IMR-90 (cell line): ENCODE results near the gene ZNF639. TPM values are rescaled to one million over a fixed set of nuclear protein-coding genes. Genes with fewer than 3 reads are reported as not detected.

Experiments used
- ATAC-seq: fragments of 200-7000 bp; cut with Tn5 transposase; 2 replicates; pipeline ENCODE4 v1.9.1; 2020; ENCODE audit warnings: low read depth, mild to moderate bottlenecking, moderate library complexity
- BruUV-seq: library from RNA; stranded (reverse); fragments of 400-500 nt; replicated peaks from 2 replicates; lab custom pipeline; 2021; lab: Mats Ljungman, UMichigan
- CTCF ChIA-PET: fragments of 300-600 bp; formaldehyde crosslinking; extraction: SDS; loops from one replicate; lab custom pipeline; 2021; ENCODE audit warnings: antibody characterized with exemption; lab: Yijun Ruan, JAX
- POLR2A ChIA-PET: fragments of 300-600 bp; sonication (Branson Sonifier 250); formaldehyde crosslinking; loops from one replicate; lab custom pipeline; 2022; ENCODE audit warnings: antibody characterized with exemption; ENCODE audit not compliant: unreplicated experiment; lab: Charles Lee
- DNase-seq: peaks from one replicate; pipeline ENCODE4 v3.0.0; 2013
- H2AFZ ChIP-seq: replicated peaks from 2 replicates; pipeline ENCODE3; 2013; ENCODE audit warnings: low read length, mild to moderate bottlenecking; ENCODE audit not compliant: poor library complexity
- H2AK5ac ChIP-seq: 2 replicates; pipeline ENCODE4 v1.6.1; 2013; ENCODE audit warnings: low read depth, low read length, inconsistent platforms
- H2AK9ac ChIP-seq: replicated peaks from 2 replicates; pipeline ENCODE3; 2013; ENCODE audit warnings: mild to moderate bottlenecking, low read depth, low read length, moderate library complexity; ENCODE audit not compliant: poor library complexity
- H2BK120ac ChIP-seq: 2 replicates; pipeline ENCODE4 v1.6.1; 2013; ENCODE audit warnings: low read depth, low read length, inconsistent platforms
- H2BK15ac ChIP-seq: 3 replicates; pipeline ENCODE4 v1.6.1; 2013; ENCODE audit warnings: low read depth, low read length, inconsistent platforms
- H2BK20ac ChIP-seq: 2 replicates; pipeline ENCODE4 v1.6.1; 2013; ENCODE audit warnings: low read depth, mild to moderate bottlenecking, inconsistent platforms, low read length, moderate library complexity
- H2BK5ac ChIP-seq: 2 replicates; pipeline ENCODE4 v1.6.1; 2013; ENCODE audit warnings: mild to moderate bottlenecking, low read depth, low read length, inconsistent platforms; ENCODE audit not compliant: poor library complexity, severe bottlenecking
- H3K14ac ChIP-seq: replicated peaks from 2 replicates; pipeline ENCODE4 v1.6.1; 2013; ENCODE audit warnings: low read depth, low read length, inconsistent platforms
- H3K18ac ChIP-seq: 2 replicates; pipeline ENCODE4 v1.6.1; 2013; ENCODE audit warnings: low read depth, low read length, control low read depth
- H3K23ac ChIP-seq: 2 replicates; pipeline ENCODE4 v1.6.1; 2013; ENCODE audit warnings: low read depth, low read length, inconsistent platforms
- H3K27ac ChIP-seq: 2 replicates; pipeline ENCODE4 v1.5.1; 2013; ENCODE audit warnings: mild to moderate bottlenecking, control low read depth, low read length; ENCODE audit not compliant: insufficient read depth
- H3K27me3 ChIP-seq: 2 replicates; pipeline ENCODE4 v1.6.1; 2013; ENCODE audit warnings: low read length; ENCODE audit not compliant: control insufficient read depth, insufficient read depth
- H3K36me3 ChIP-seq: 2 replicates; pipeline ENCODE4 v1.6.1; 2013; ENCODE audit warnings: low read length, mixed read lengths; ENCODE audit not compliant: control insufficient read depth, insufficient read depth
- H3K4ac ChIP-seq: 2 replicates; pipeline ENCODE4 v1.6.1; 2013; ENCODE audit warnings: low read depth, low read length, inconsistent platforms
- H3K4me1 ChIP-seq: 2 replicates; pipeline ENCODE4 v1.6.1; 2013; ENCODE audit warnings: low read length, mixed read lengths; ENCODE audit not compliant: control insufficient read depth, insufficient read depth
- H3K4me2 ChIP-seq: 2 replicates; pipeline ENCODE4 v1.6.1; 2013; ENCODE audit warnings: low read depth, mild to moderate bottlenecking, control low read depth, low read length, moderate library complexity
- H3K4me3 ChIP-seq: 2 replicates; pipeline ENCODE4 v1.5.1; 2013; ENCODE audit warnings: low read depth, mild to moderate bottlenecking, control low read depth, low read length, moderate library complexity; ENCODE audit not compliant: insufficient read depth
- H3K56ac ChIP-seq: 2 replicates; pipeline ENCODE4 v1.6.1; 2013; ENCODE audit warnings: low read length, inconsistent platforms; ENCODE audit not compliant: insufficient read depth; ENCODE audit errors: extremely low read depth
- H3K79me1 ChIP-seq, 2 experiments: 2 replicates each; pipeline ENCODE4 v1.6.1; 2013; ENCODE audit warnings: low read length in 2 of 2, inconsistent platforms in 1 of 2, low read depth in 1 of 2
- H3K9ac ChIP-seq: 2 replicates; pipeline ENCODE4 v1.6.1; 2013; ENCODE audit warnings: low read depth, low read length, control low read depth
- H3K9me1 ChIP-seq: 2 replicates; pipeline ENCODE4 v1.6.1; 2013; ENCODE audit warnings: low read length, inconsistent platforms; ENCODE audit not compliant: insufficient read depth
- H3K9me3 ChIP-seq: 2 replicates; pipeline ENCODE4 v1.6.1; 2013; ENCODE audit warnings: low read length; ENCODE audit not compliant: control insufficient read depth, insufficient read depth
- H4K20me1 ChIP-seq: 2 replicates; pipeline ENCODE4 v1.6.1; 2013; ENCODE audit warnings: low read length, inconsistent platforms; ENCODE audit not compliant: insufficient read depth
- H4K5ac ChIP-seq: 2 replicates; pipeline ENCODE4 v1.6.1; 2013; ENCODE audit warnings: mild to moderate bottlenecking, low read depth, low read length, control low read depth
- H4K8ac ChIP-seq, 2 experiments: 2 replicates each; pipeline ENCODE4 v1.6.1; 2013; ENCODE audit warnings: low read depth in 2 of 2, low read length in 2 of 2, control low read depth in 1 of 2, inconsistent platforms in 1 of 2
- H4K91ac ChIP-seq: 2 replicates; pipeline ENCODE4 v1.6.1; 2013; ENCODE audit warnings: low read depth, low read length, inconsistent platforms; ENCODE audit not compliant: insufficient read depth
- BHLHE40 ChIP-seq: fragments of 150-350 bp; IDR thresholded peaks from 2 replicates; pipeline ENCODE4 v1.6.1; 2016; ENCODE audit warnings: mild to moderate bottlenecking, low read depth, low read length
- CEBPB ChIP-seq: IDR thresholded peaks from 2 replicates; pipeline ENCODE4 v1.6.1; 2012; ENCODE audit warnings: low read depth, low read length, improper control_type of control experiment
- CHD1 ChIP-seq: IDR thresholded peaks from 2 replicates; pipeline ENCODE4 v1.6.1; 2012; ENCODE audit warnings: low read depth, low read length, improper control_type of control experiment
- ELK1 ChIP-seq: fragments of 150-350 bp; IDR thresholded peaks from 2 replicates; pipeline ENCODE4 v1.6.1; 2016; ENCODE audit warnings: low read depth, mild to moderate bottlenecking, low read length, moderate library complexity, borderline replicate concordance
- MAFK ChIP-seq: IDR thresholded peaks from 2 replicates; pipeline ENCODE4 v1.6.1; 2012; ENCODE audit warnings: low read depth, low read length, improper control_type of control experiment
- MAZ ChIP-seq: IDR thresholded peaks from 2 replicates; pipeline ENCODE4 v1.6.1; 2012; ENCODE audit warnings: low read depth, mild to moderate bottlenecking, low read length, improper control_type of control experiment, moderate library complexity, borderline replicate concordance
- MXI1 ChIP-seq: IDR thresholded peaks from 2 replicates; pipeline ENCODE4 v1.6.1; 2012; ENCODE audit warnings: low read depth, mild to moderate bottlenecking, low read length, moderate library complexity, borderline replicate concordance
- NFE2L2 ChIP-seq: fragments of 150-350 bp; IDR thresholded peaks from 2 replicates; pipeline ENCODE4 v1.6.1; 2016; ENCODE audit warnings: low read depth, mild to moderate bottlenecking, low read length
- POLR2A ChIP-seq: IDR thresholded peaks from 2 replicates; pipeline ENCODE4 v1.6.1; 2012; ENCODE audit warnings: mild to moderate bottlenecking, low read depth, low read length
- RAD21 ChIP-seq: IDR thresholded peaks from 2 replicates; pipeline ENCODE4 v1.6.1; 2012; ENCODE audit warnings: low read length, improper control_type of control experiment
- RCOR1 ChIP-seq: IDR thresholded peaks from 2 replicates; pipeline ENCODE4 v1.6.1; 2012; ENCODE audit warnings: mild to moderate bottlenecking, low read length, improper control_type of control experiment; ENCODE audit not compliant: insufficient replicate concordance
- RFX5 ChIP-seq: IDR thresholded peaks from 2 replicates; pipeline ENCODE4 v1.8.0; 2012; ENCODE audit warnings: low read depth, mild to moderate bottlenecking, low read length, moderate library complexity
- SMC3 ChIP-seq: fragments of 150-350 bp; IDR thresholded peaks from 2 replicates; pipeline ENCODE4 v1.6.1; 2016; ENCODE audit warnings: low read depth, mild to moderate bottlenecking, antibody characterized with exemption, low read length, moderate library complexity
- USF2 ChIP-seq: fragments of 150-350 bp; IDR thresholded peaks from 2 replicates; pipeline ENCODE4 v1.6.1; 2017; ENCODE audit warnings: mild to moderate bottlenecking, antibody characterized with exemption, low read length, low read depth
- WGBS, 2 experiments: methylation state at CpG; one replicate each; pipeline versions ENCODE4 v1.1.5 to v1.1.7; 2013; ENCODE audit warnings: missing lambda C conversion rate in 2 of 2; ENCODE audit not compliant: insufficient read length in 1 of 2; ENCODE audit errors: extremely low coverage in 2 of 2; 5-methylcytosine and 5-hydroxymethylcytosine counted together
- dilution Hi-C: fragments of 300-500 bp; cut with HindIII; formaldehyde crosslinking; loops from one replicate; pipeline ENCODE4 v1.14.3; 2018; ENCODE audit warnings: low sequenced_read_pairs; ENCODE audit not compliant: unreplicated experiment
- in situ Hi-C: fragments of 300-500 bp; cut with MboI; formaldehyde crosslinking; loops from 3 replicates; pipeline ENCODE4 v1.14.3; 2019; ENCODE audit warnings: low sequenced_read_pairs, inconsistent platforms, mixed read lengths
- intact Hi-C: fragments of 100-400 bp; cut with micrococcal nuclease; formaldehyde crosslinking; loops from 2 replicates; pipeline ENCODE4 v1.10.0; 2022
- polyA plus RNA-seq, 3 experiments: library from polyadenylated mRNA; depleted of rRNA; stranded (reverse); fragments of >200 nt; gene quantifications; 2 replicates each; pipeline ENCODE4 v1.2.3, GENCODE V29; 2012; ENCODE audit warnings: low replicate concordance in 1 of 3
- total RNA-seq: library from RNA; depleted of rRNA; stranded (reverse); fragments of >200 nt; gene quantifications from 2 replicates; pipeline ENCODE4 v1.2.3, GENCODE V29; 2012
- TF ChIP-seq, protein P1 (sequence below): conservative IDR thresholded peaks from 2 replicates; pipeline ENCODE4 v1.5.1; 2012; ENCODE audit warnings: mild to moderate bottlenecking, low read depth, low read length, improper control_type of control experiment

Gene ZNF639
- total and polyA plus RNA-seq, 2 of the 4 experiments (the other 2 are of a cell fraction), result 15.9 to 50.5 TPM

DNA sequence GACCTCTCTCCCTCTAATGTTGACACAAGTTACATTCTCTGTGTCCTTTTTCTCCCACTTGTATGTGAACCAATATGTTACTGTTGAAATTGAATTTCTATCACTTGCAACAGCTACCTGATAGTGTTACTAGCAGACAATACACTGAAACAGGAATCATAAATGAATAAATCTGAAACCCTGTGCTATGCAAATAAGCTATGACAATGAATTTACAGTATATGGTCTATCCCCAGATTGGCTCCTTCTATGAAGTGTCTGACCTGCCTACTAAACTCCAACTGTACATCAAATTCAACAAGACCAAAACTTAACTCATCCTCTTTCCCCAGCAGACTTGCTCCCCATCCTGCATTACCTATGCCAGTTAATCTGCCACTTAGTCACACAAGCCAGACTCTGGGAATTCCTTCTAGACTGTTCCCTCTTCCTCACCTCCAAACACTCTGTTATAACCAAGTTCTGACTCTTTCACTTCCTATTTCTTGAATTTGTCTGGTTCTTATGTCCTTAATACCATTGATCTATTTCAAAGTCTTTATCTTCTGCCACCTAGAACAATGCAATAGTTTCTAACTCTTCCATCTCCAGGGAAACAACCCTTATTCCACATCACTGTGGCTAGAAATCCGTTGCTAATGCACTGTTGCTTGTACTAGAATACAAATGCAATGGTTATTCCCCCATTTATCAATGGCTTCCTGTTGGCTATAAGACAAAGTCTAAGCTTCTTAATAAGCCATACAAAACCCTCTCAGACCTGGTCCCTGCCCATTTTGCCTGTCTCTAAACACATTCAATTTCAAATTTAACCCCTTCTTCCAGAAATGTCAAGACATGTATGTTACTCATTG lies 13.4 kb upstream of the ZNF639 start:
- Histone ChIP-seq H3K4me2 (no peak overlapping the region), H3K56ac (no peak overlapping the region), H2BK120ac (no peak overlapping the region), H4K91ac (no peak overlapping the region), H3K4me3 (no peak overlapping the region), H4K5ac (no peak overlapping the region), H3K18ac (no peak overlapping the region), H2BK5ac (no peak overlapping the region), H3K9me3 (no peaks in the 10 kb centered on the region), H2BK15ac (no peak overlapping the region), H4K8ac (no peak overlapping the region), H3K79me1 (no peaks in the 10 kb centered on the region), H3K14ac (no peak overlapping the region), H3K36me3 (no peaks in the 10 kb centered on the region), H4K20me1 (no peaks in the 10 kb centered on the region), H3K27ac (no peak overlapping the region), H3K9me1 (no peaks in the 10 kb centered on the region), H2AK9ac (no peak overlapping the region), H3K4ac (no peak overlapping the region), H2AK5ac (no peak overlapping the region), H2BK20ac (no peak overlapping the region), H3K27me3 (no peaks in the 10 kb centered on the region), H3K9ac (no peak overlapping the region), H3K4me1 (no peaks in the 10 kb centered on the region), H2AFZ (no peak overlapping the region), H3K23ac (no peak overlapping the region)
- no TSS peak for BruUV-seq
- ChIA-PET POLR2A (no interaction called here), CTCF (interaction anchor here (0.8 to 1.5 kb wide), 2 partner anchors 12 to 202 kb away, joined by 3 to 5 read pairs; no protein-coding TSS in a partner anchor)
- intact Hi-C loops (no loop called here), dilution Hi-C loops (no loop called here), in situ Hi-C loops (loop anchor here (10.0 kb wide), 2 partner anchors 205 to 865 kb away; no protein-coding TSS in a partner anchor)
- 13% methylated on average over 1 of the region's 1 CpG; no CpG with 5 or more reads in 1 of the 2 experiments for WGBS, 2 experiments
- no peak for ATAC-seq
- DNase-seq, result no peak
- TF ChIP-seq RCOR1 (no peak), MXI1 (no peak), SMC3 (no peak), BHLHE40 (no peak), MAZ (no peak), RAD21 (no peak), RFX5 (no peak), USF2 (no peak), NFE2L2 (no peak), CEBPB (no peak), ELK1 (no peak), CHD1 (no peak), POLR2A (no peak), MAFK (no peak)
- TF ChIP-seq, protein P1, sequence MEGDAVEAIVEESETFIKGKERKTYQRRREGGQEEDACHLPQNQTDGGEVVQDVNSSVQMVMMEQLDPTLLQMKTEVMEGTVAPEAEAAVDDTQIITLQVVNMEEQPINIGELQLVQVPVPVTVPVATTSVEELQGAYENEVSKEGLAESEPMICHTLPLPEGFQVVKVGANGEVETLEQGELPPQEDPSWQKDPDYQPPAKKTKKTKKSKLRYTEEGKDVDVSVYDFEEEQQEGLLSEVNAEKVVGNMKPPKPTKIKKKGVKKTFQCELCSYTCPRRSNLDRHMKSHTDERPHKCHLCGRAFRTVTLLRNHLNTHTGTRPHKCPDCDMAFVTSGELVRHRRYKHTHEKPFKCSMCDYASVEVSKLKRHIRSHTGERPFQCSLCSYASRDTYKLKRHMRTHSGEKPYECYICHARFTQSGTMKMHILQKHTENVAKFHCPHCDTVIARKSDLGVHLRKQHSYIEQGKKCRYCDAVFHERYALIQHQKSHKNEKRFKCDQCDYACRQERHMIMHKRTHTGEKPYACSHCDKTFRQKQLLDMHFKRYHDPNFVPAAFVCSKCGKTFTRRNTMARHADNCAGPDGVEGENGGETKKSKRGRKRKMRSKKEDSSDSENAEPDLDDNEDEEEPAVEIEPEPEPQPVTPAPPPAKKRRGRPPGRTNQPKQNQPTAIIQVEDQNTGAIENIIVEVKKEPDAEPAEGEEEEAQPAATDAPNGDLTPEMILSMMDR, result no peak
